HCT116 (cell line): ENCODE results near the gene PAPOLG. TPM values are rescaled to one million over a fixed set of nuclear protein-coding genes. Genes with fewer than 3 reads are reported as not detected.

Source experiments
- ATAC-seq: fragments of 200-7000 bp; cut with Tn5 transposase; 2 replicates; pipeline ENCODE4 v1.9.1; 2020; ENCODE audit warnings: mild to moderate bottlenecking, moderate library complexity
- BruUV-seq: library from RNA; stranded (reverse); fragments of 400-500 nt; replicated peaks from 2 replicates; lab custom pipeline; 2021; lab: Mats Ljungman, UMichigan
- CTCF ChIA-PET: fragments of 300-600 bp; sonication (Branson Sonifier 250); formaldehyde crosslinking; loops from one replicate; lab custom pipeline; 2021; ENCODE audit warnings: antibody characterized with exemption; lab: Charles Lee
- POLR2A ChIA-PET: fragments of 300-600, 350-600 bp; sonication (Branson Sonifier 250); formaldehyde crosslinking; loops from one replicate; lab custom pipeline; 2021; ENCODE audit warnings: antibody characterized with exemption; lab: Charles Lee
- RAD21 ChIA-PET, 2 experiments: fragments of 300-600 bp; sonication (Branson Sonifier 250); formaldehyde crosslinking; loops; one replicate each; lab custom pipeline; 2023; ENCODE audit warnings: low total read pairs in 2 of 2; ENCODE audit not compliant: uncharacterized antibody in 2 of 2, unreplicated experiment in 2 of 2, low non-redundant PET in 1 of 2; lab: Charles Lee
- DNase-seq: peaks from one replicate; pipeline ENCODE4 v3.0.0-alpha.2; 2010; ENCODE audit warnings: low read depth, low spot score
- H2AFZ ChIP-seq: fragments of 200-600 bp; shearing (Covaris generic), sonication (generic); 2 replicates; pipeline ENCODE4 v1.6.1; 2017; ENCODE audit warnings: low read depth, mixed run types, mixed read lengths, antibody characterized with exemption, low read length; ENCODE audit not compliant: poor library complexity, severe bottlenecking
- H3K27ac ChIP-seq: 2 replicates; pipeline ENCODE4 v1.5.1; 2012; ENCODE audit warnings: low read depth, low read length
- H3K27me3 ChIP-seq: fragments of 200-600 bp; sonication (generic); 2 replicates; pipeline ENCODE4 v1.6.1; 2016; ENCODE audit warnings: mixed run types, low read length, mixed read lengths; ENCODE audit not compliant: insufficient read depth
- H3K36me3 ChIP-seq, 2 experiments: fragments of 200-500 bp in 1 of 2; fragments of 200-600 bp in 1 of 2; sonication (Bioruptor generic) in 1 of 2; sonication (generic) in 1 of 2; 2 replicates each; pipeline versions ENCODE4 v1.5.1 to v1.6.1; 2014 to 2016; ENCODE audit warnings: low read length in 2 of 2, inconsistent platforms in 1 of 2, mixed read lengths in 1 of 2, mixed run types in 1 of 2; ENCODE audit not compliant: insufficient read depth in 2 of 2, control insufficient read depth in 1 of 2
- H3K4me1 ChIP-seq, 2 experiments: fragments of 200-600 bp in 1 of 2; sonication (generic) in 1 of 2; 2 replicates each; pipeline versions ENCODE4 v1.5.1 to v1.6.1; 2012 to 2017; ENCODE audit warnings: low read length in 2 of 2, inconsistent platforms in 1 of 2, mild to moderate bottlenecking in 1 of 2, mixed read lengths in 1 of 2, mixed run types in 1 of 2, moderate library complexity in 1 of 2; ENCODE audit not compliant: insufficient read depth in 2 of 2, control insufficient read depth in 1 of 2
- H3K4me2 ChIP-seq: fragments of 200-600 bp; sonication (generic); 2 replicates; pipeline ENCODE4 v1.6.1; 2017; ENCODE audit warnings: mixed run types, low read length, mixed read lengths
- H3K4me3 ChIP-seq, 2 experiments: fragments of 200-600 bp in 1 of 2; sonication (generic) in 1 of 2; replicated peaks in 1 of 2; 2 replicates each; pipeline ENCODE4 v1.5.1; 2011 to 2016; ENCODE audit warnings: low read length in 2 of 2, control low read depth in 1 of 2, low read depth in 1 of 2, mild to moderate bottlenecking in 1 of 2, mixed read lengths in 1 of 2, mixed run types in 1 of 2
- H3K79me2 ChIP-seq: fragments of 200-600 bp; sonication (generic); 2 replicates; pipeline ENCODE4 v1.6.1; 2017; ENCODE audit warnings: mild to moderate bottlenecking, mixed run types, low read length, moderate library complexity, mixed read lengths; ENCODE audit not compliant: insufficient read depth
- H3K9ac ChIP-seq: fragments of 200-600 bp; sonication (generic); 2 replicates; pipeline ENCODE4 v1.6.1; 2016; ENCODE audit warnings: low read length, mixed read lengths
- H3K9me2 ChIP-seq: fragments of 200-600 bp; sonication (generic), shearing (Covaris generic); 2 replicates; pipeline ENCODE4 v1.6.1; 2017; ENCODE audit warnings: mixed run types, mild to moderate bottlenecking, moderate library complexity; ENCODE audit not compliant: insufficient read depth
- H3K9me3 ChIP-seq, 2 experiments: fragments of 200-500 bp in 1 of 2; fragments of 200-600 bp in 1 of 2; sonication (Bioruptor generic) in 1 of 2; sonication (generic) in 1 of 2; 2 replicates each; pipeline ENCODE4 v1.6.1; 2014 to 2017; ENCODE audit warnings: low read length in 2 of 2, mixed read lengths in 2 of 2, inconsistent platforms in 1 of 2, low read depth in 1 of 2, mild to moderate bottlenecking in 1 of 2, mixed run types in 1 of 2, moderate library complexity in 1 of 2; ENCODE audit not compliant: control insufficient read depth in 1 of 2, insufficient read depth in 1 of 2
- H4K20me1 ChIP-seq: fragments of 200-600 bp; sonication (generic), shearing (Covaris generic); 2 replicates; pipeline ENCODE4 v1.6.1; 2017; ENCODE audit warnings: mixed run types, mild to moderate bottlenecking, moderate library complexity; ENCODE audit not compliant: insufficient read depth
- CTCF ChIP-seq, 3 experiments: fragments of 200-600 bp in 1 of 3; sonication (generic) in 1 of 3; IDR thresholded peaks in 2 of 3; conservative IDR thresholded peaks in 1 of 3; 2 replicates each; pipeline ENCODE4 v1.5.1; 2012 to 2017; ENCODE audit warnings: low read depth in 2 of 3, low read length in 2 of 3, antibody characterized with exemption in 1 of 3, borderline replicate concordance in 1 of 3, control low read depth in 1 of 3, mild to moderate bottlenecking in 1 of 3, mixed read lengths in 1 of 3, mixed run types in 1 of 3, moderate library complexity in 1 of 3; ENCODE audit not compliant: insufficient read depth in 1 of 3
- ELF1 ChIP-seq: IDR thresholded peaks from 2 replicates; pipeline ENCODE4 v1.6.1; 2012; ENCODE audit warnings: low read depth, borderline replicate concordance
- EZH2phosphoT487 ChIP-seq: fragments of 200-600 bp; IDR thresholded peaks from 2 replicates; pipeline ENCODE4 v1.6.1; 2018; ENCODE audit warnings: antibody characterized with exemption, borderline replicate concordance
- POLR2A ChIP-seq: IDR thresholded peaks from 2 replicates; pipeline ENCODE4 v1.7.0; 2011; ENCODE audit warnings: borderline replicate concordance; ENCODE audit not compliant: insufficient read depth, insufficient read length; ENCODE audit errors: extremely low read depth
- RAD21 ChIP-seq: IDR thresholded peaks from 2 replicates; pipeline ENCODE4 v1.6.1; 2012; ENCODE audit warnings: low read depth, mild to moderate bottlenecking
- TCF7L2 ChIP-seq: IDR thresholded peaks from 2 replicates; pipeline ENCODE4 v1.7.0; 2011; ENCODE audit warnings: borderline replicate concordance, inconsistent platforms; ENCODE audit not compliant: insufficient read depth, insufficient read length; ENCODE audit errors: extremely low read depth
- intact Hi-C: fragments of 100-400 bp; cut with micrococcal nuclease; formaldehyde crosslinking; loops from 2 replicates; pipeline ENCODE4 v1.10.0; 2022
- total RNA-seq: library from RNA; stranded (reverse); gene quantifications from one replicate; pipeline ENCODE4 v1.2.1, GENCODE V29; 2021; ENCODE audit not compliant: unreplicated experiment
- TF ChIP-seq, protein P1 (sequence below): IDR thresholded peaks from 2 replicates; pipeline ENCODE4 v1.6.1; 2011; ENCODE audit warnings: mild to moderate bottlenecking, low read length, moderate library complexity; ENCODE audit not compliant: insufficient replicate concordance; ENCODE audit errors: extremely low read depth

The PAPOLG gene
- total RNA-seq, 1 experiment from 2014 or later = 13.2 TPM

GRCh38 chr2:60793169-60793568 lies 37.1 kb downstream of the PAPOLG start (continued):
- no peak for TF ChIP-seq EZH2phosphoT487

GRCh38 chr2:60794271-60794863 lies 38.3 kb downstream of the PAPOLG start:
- BruUV-seq = no TSS peak
- no peaks in the 10 kb centered on the region for H3K27me3 ChIP-seq
- RAD21 ChIA-PET = no interaction called here
- POLR2A ChIA-PET = no interaction called here
- H3K4me1 ChIP-seq = no peaks in the 10 kb centered on the region
- no peak for DNase-seq
- H3K27ac ChIP-seq = no peak overlapping the region
- CTCF ChIA-PET = no interaction called here
- H4K20me1 ChIP-seq = 0 out of 2 replicates have a peak, but pooled peaks cover 2% of the 10 kb centered on the region
- intact Hi-C loops = loop anchor here (1.0 kb wide), 1 partner anchor 205 kb away; no protein-coding TSS in a partner anchor
- H2AFZ ChIP-seq = no peak overlapping the region
- ATAC-seq = no peak
- TF ChIP-seq POLR2A (no peak), ELF1 (no peak), RAD21 (peak; percentile 66), TCF7L2 (no peak), CTCF (IDR thresholded peaks at IDR 0.05 in 2 of 3, conservative IDR thresholded peaks at IDR 0.05 in 1 of 3; ENCODE audit: borderline replicate concordance in 1 of 3, insufficient read depth in 1 of 3, low read depth in 2 of 3, low read length in 2 of 3) (peak; percentile 28 to 59 (median 46); a peak in 3 of 6 replicates)
- TF ChIP-seq, protein P1, sequence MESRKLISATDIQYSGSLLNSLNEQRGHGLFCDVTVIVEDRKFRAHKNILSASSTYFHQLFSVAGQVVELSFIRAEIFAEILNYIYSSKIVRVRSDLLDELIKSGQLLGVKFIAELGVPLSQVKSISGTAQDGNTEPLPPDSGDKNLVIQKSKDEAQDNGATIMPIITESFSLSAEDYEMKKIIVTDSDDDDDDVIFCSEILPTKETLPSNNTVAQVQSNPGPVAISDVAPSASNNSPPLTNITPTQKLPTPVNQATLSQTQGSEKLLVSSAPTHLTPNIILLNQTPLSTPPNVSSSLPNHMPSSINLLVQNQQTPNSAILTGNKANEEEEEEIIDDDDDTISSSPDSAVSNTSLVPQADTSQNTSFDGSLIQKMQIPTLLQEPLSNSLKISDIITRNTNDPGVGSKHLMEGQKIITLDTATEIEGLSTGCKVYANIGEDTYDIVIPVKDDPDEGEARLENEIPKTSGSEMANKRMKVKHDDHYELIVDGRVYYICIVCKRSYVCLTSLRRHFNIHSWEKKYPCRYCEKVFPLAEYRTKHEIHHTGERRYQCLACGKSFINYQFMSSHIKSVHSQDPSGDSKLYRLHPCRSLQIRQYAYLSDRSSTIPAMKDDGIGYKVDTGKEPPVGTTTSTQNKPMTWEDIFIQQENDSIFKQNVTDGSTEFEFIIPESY = no peak
- H3K9me3 ChIP-seq = no peaks in the 10 kb centered on the region
- H3K36me3 ChIP-seq = peaks cover 32 to 40% of the 10 kb centered on the region in 2 experiments
- H3K9ac ChIP-seq = no peak overlapping the region
- no peaks in the 10 kb centered on the region for H3K79me2 ChIP-seq
- no peak overlapping the region for H3K4me2 ChIP-seq
- H3K9me2 ChIP-seq = no peaks in the 10 kb centered on the region
- H3K4me3 ChIP-seq = no peak overlapping the region
